NB4 (cell line): ENCODE measurements around the gene IGF2BP3.

Source experiments
- CTCF ChIP-seq: IDR thresholded peaks from one replicate; pipeline ENCODE4 v1.5.1; 2012; ENCODE audit warnings: low read depth, low read length
- MAX ChIP-seq: IDR thresholded peaks from 2 replicates; pipeline ENCODE4 v1.6.1; 2011; ENCODE audit warnings: low read depth, low read length
- MYC ChIP-seq: IDR thresholded peaks from 2 replicates; pipeline ENCODE4 v1.6.1; 2011; ENCODE audit warnings: low read depth, low read length
- POLR2A ChIP-seq: IDR thresholded peaks from 2 replicates; pipeline ENCODE4 v1.6.1; 2011; ENCODE audit warnings: mild to moderate bottlenecking; ENCODE audit not compliant: insufficient read length; ENCODE audit errors: extremely low read depth

GRCh38 chr7:23403970-23404369 is 66.3 kb downstream of the IGF2BP3 start:
- TF ChIP-seq CTCF (no peak), MAX (no peak), POLR2A (no peak), MYC (no peak)
